H1 (cell line): ENCODE measurements around the gene CAMK2A. TPM values are rescaled to one million over a fixed set of nuclear protein-coding genes. Genes with fewer than 3 reads are reported as not detected.

Source experiments
- CTCF ChIA-PET: fragments of 300-600 bp; sonication (Branson Sonifier 250); formaldehyde crosslinking; loops from one replicate; lab custom pipeline; 2021; ENCODE audit not compliant: partially characterized antibody; lab: Charles Lee
- POLR2A ChIA-PET: fragments of 300-600 bp; sonication (Branson Sonifier 250); formaldehyde crosslinking; loops from one replicate; lab custom pipeline; 2021; ENCODE audit warnings: inconsistent platforms; ENCODE audit not compliant: partially characterized antibody; lab: Charles Lee
- DNase-seq, 2 experiments: peaks; one replicate each; pipeline versions ENCODE4 v3.0.0 to v3.0.0-alpha.2; 2010 to 2022; ENCODE audit warnings: low spot score in 2 of 2, low read depth in 1 of 2, mixed read lengths in 1 of 2
- FAIRE-seq: peaks from 2 replicates; lab custom pipeline; 2011; peaks lifted over from hg19 to GRCh38; lab: Jason Lieb, UNC
- H2AFZ ChIP-seq: 2 replicates; pipeline ENCODE4 v1.8.1; 2012; ENCODE audit warnings: low read length, inconsistent platforms
- H2AK5ac ChIP-seq: 2 replicates; pipeline ENCODE4 v1.6.1; 2013; ENCODE audit warnings: low read depth, low read length
- H2BK120ac ChIP-seq: replicated peaks from 2 replicates; pipeline ENCODE3; 2013; ENCODE audit warnings: low read depth, low read length, inconsistent platforms
- H2BK12ac ChIP-seq: 2 replicates; pipeline ENCODE4 v1.6.1; 2013; ENCODE audit warnings: low read depth, low read length
- H2BK15ac ChIP-seq: 2 replicates; pipeline ENCODE4 v1.6.1; 2013; ENCODE audit warnings: low read length
- H2BK20ac ChIP-seq: 2 replicates; pipeline ENCODE4 v1.6.1; 2013; ENCODE audit warnings: low read length
- H2BK5ac ChIP-seq: 2 replicates; pipeline ENCODE4 v1.6.1; 2013; ENCODE audit warnings: low read depth, low read length
- H3K14ac ChIP-seq: 2 replicates; pipeline ENCODE4 v1.6.1; 2013; ENCODE audit warnings: inconsistent platforms; ENCODE audit not compliant: insufficient read length
- H3K18ac ChIP-seq: 2 replicates; pipeline ENCODE4 v1.6.1; 2013; ENCODE audit warnings: low read length; ENCODE audit errors: extremely low read depth
- H3K23ac ChIP-seq: 2 replicates; pipeline ENCODE4 v1.6.1; 2013; ENCODE audit warnings: inconsistent platforms; ENCODE audit not compliant: insufficient read length
- H3K23me2 ChIP-seq: 2 replicates; pipeline ENCODE4 v1.6.1; 2013; ENCODE audit warnings: low read depth, low read length
- H3K27ac ChIP-seq: 2 replicates; pipeline ENCODE4 v1.6.1; 2011; ENCODE audit warnings: low read depth, low read length, inconsistent platforms
- H3K27me3 ChIP-seq, 4 experiments: replicated peaks in 1 of 4; 1 replicate in 1 of 4; 2 replicates in 3 of 4; pipeline versions ENCODE4 v1.6.1 to v1.8.1; 2011 to 2013; ENCODE audit warnings: low read length in 3 of 4, mild to moderate bottlenecking in 3 of 4, inconsistent platforms in 2 of 4, mixed read lengths in 2 of 4, moderate library complexity in 1 of 4; ENCODE audit not compliant: control insufficient read depth in 3 of 4, insufficient read depth in 3 of 4; ENCODE audit errors: extremely low read depth in 1 of 4
- H3K36me3 ChIP-seq, 4 experiments: 2 replicates each; pipeline versions ENCODE4 v1.6.1 to v1.8.1; 2011 to 2013; ENCODE audit warnings: mild to moderate bottlenecking in 4 of 4, low read length in 3 of 4, moderate library complexity in 2 of 4, control low read depth in 1 of 4, inconsistent platforms in 1 of 4; ENCODE audit not compliant: insufficient read depth in 4 of 4, control insufficient read depth in 2 of 4
- H3K4ac ChIP-seq: replicated peaks from 2 replicates; pipeline ENCODE3; 2013; ENCODE audit warnings: low read length, low read depth, mixed read lengths, inconsistent platforms; ENCODE audit not compliant: insufficient read length
- H3K4me1 ChIP-seq, 4 experiments: replicated peaks in 1 of 4; 1 replicate in 1 of 4; 2 replicates in 3 of 4; pipeline versions ENCODE4 v1.6.1 to v1.8.1; 2011 to 2013; ENCODE audit warnings: low read length in 3 of 4, inconsistent platforms in 2 of 4, mixed read lengths in 1 of 4; ENCODE audit not compliant: insufficient read depth in 4 of 4, control insufficient read depth in 3 of 4
- H3K4me2 ChIP-seq, 2 experiments: 2 replicates each; pipeline versions ENCODE4 v1.6.1 to v1.8.1; 2011 to 2013; ENCODE audit warnings: low read depth in 2 of 2, low read length in 2 of 2, control low read depth in 1 of 2, inconsistent platforms in 1 of 2, mild to moderate bottlenecking in 1 of 2; ENCODE audit not compliant: insufficient read depth in 1 of 2
- H3K4me3 ChIP-seq, 4 experiments: fragments of 200-600, 300-600 bp in 1 of 4; sonication (generic), shearing (Covaris generic), sonication (Bioruptor Twin) in 1 of 4; 2 replicates each; pipeline versions ENCODE4 v1.5.1 to v1.8.1; 2011 to 2016; ENCODE audit warnings: low read length in 4 of 4, low read depth in 3 of 4, control low read depth in 2 of 4, inconsistent platforms in 2 of 4, mild to moderate bottlenecking in 2 of 4, mixed read lengths in 1 of 4, moderate library complexity in 1 of 4; ENCODE audit not compliant: insufficient read depth in 2 of 4; ENCODE audit errors: extremely low read depth in 1 of 4
- H3K56ac ChIP-seq: replicated peaks from 2 replicates; pipeline ENCODE3; 2013; ENCODE audit warnings: low read depth, mild to moderate bottlenecking, mixed read lengths, low read length, inconsistent platforms; ENCODE audit not compliant: insufficient read length
- H3K79me1 ChIP-seq: 2 replicates; pipeline ENCODE4 v1.6.1; 2013; ENCODE audit warnings: low read depth, low read length, control low read depth
- H3K79me2 ChIP-seq, 2 experiments: 2 replicates each; pipeline versions ENCODE4 v1.6.1 to v1.8.1; 2012 to 2013; ENCODE audit warnings: low read length in 2 of 2, mild to moderate bottlenecking in 2 of 2, inconsistent platforms in 1 of 2; ENCODE audit not compliant: insufficient read depth in 2 of 2, control insufficient read depth in 1 of 2
- H3K9ac ChIP-seq, 4 experiments: replicated peaks in 1 of 4; 1 replicate in 1 of 4; 2 replicates in 3 of 4; pipeline versions ENCODE4 v1.6.1 to v1.8.1; 2011 to 2013; ENCODE audit warnings: low read depth in 3 of 4, low read length in 3 of 4, control low read depth in 2 of 4, mild to moderate bottlenecking in 2 of 4, moderate library complexity in 2 of 4, inconsistent platforms in 1 of 4; ENCODE audit errors: extremely low read depth in 1 of 4
- H3K9me3 ChIP-seq, 2 experiments: 2 replicates each; pipeline versions ENCODE4 v1.6.1 to v1.8.1; 2012 to 2013; ENCODE audit warnings: mild to moderate bottlenecking in 2 of 2, moderate library complexity in 2 of 2, control low read depth in 1 of 2, inconsistent platforms in 1 of 2, low read depth in 1 of 2, low read length in 1 of 2, mixed read lengths in 1 of 2; ENCODE audit not compliant: insufficient read depth in 2 of 2
- H4K20me1 ChIP-seq, 2 experiments: replicated peaks in 1 of 2; 2 replicates each; pipeline versions ENCODE3 to v1.8.1; 2011 to 2013; ENCODE audit warnings: inconsistent platforms in 2 of 2, low read length in 2 of 2, mild to moderate bottlenecking in 1 of 2; ENCODE audit not compliant: insufficient read depth in 2 of 2, control insufficient read depth in 1 of 2
- H4K5ac ChIP-seq: 2 replicates; pipeline ENCODE4 v1.6.1; 2013; ENCODE audit warnings: low read length, low read depth, mixed read lengths, inconsistent platforms; ENCODE audit not compliant: insufficient read length
- H4K8ac ChIP-seq: 2 replicates; pipeline ENCODE4 v1.8.0; 2013; ENCODE audit warnings: mild to moderate bottlenecking, moderate library complexity, low read length, inconsistent platforms; ENCODE audit not compliant: insufficient read depth; ENCODE audit errors: extremely low read depth
- H4K91ac ChIP-seq: replicated peaks from 2 replicates; pipeline ENCODE3; 2013; ENCODE audit warnings: low read length, mixed read lengths, inconsistent platforms; ENCODE audit not compliant: insufficient read length
- BRCA1 ChIP-seq: IDR thresholded peaks from 2 replicates; pipeline ENCODE4 v1.6.1; 2012; ENCODE audit warnings: low read depth, low read length, improper control_type of control experiment
- CEBPB ChIP-seq: IDR thresholded peaks from 2 replicates; pipeline ENCODE4 v1.6.1; 2012; ENCODE audit warnings: low read depth, low read length
- CHD1 ChIP-seq: IDR thresholded peaks from 2 replicates; pipeline ENCODE4 v1.6.1; 2012; ENCODE audit warnings: low read depth, low read length, improper control_type of control experiment
- CTBP2 ChIP-seq: IDR thresholded peaks from 2 replicates; pipeline ENCODE4 v1.7.0; 2011; ENCODE audit warnings: borderline replicate concordance, mild to moderate bottlenecking, moderate library complexity, mixed read lengths, low read length; ENCODE audit not compliant: insufficient read depth, insufficient read length
- GTF2F1 ChIP-seq: IDR thresholded peaks from 2 replicates; pipeline ENCODE4 v1.6.1; 2012; ENCODE audit warnings: low read depth, low read length, improper control_type of control experiment, borderline replicate concordance
- JUN ChIP-seq: IDR thresholded peaks from 2 replicates; pipeline ENCODE4 v1.6.1; 2011; ENCODE audit warnings: low read depth, mild to moderate bottlenecking, improper control_type of control experiment, low read length
- MAFK ChIP-seq: IDR thresholded peaks from 2 replicates; pipeline ENCODE4 v1.6.1; 2012; ENCODE audit warnings: low read depth, mild to moderate bottlenecking, improper control_type of control experiment, low read length
- NANOG ChIP-seq: IDR thresholded peaks from 2 replicates; pipeline ENCODE4 v1.6.1; 2011; ENCODE audit warnings: low read length, low read depth, mild to moderate bottlenecking, inconsistent platforms; ENCODE audit not compliant: insufficient read depth, poor library complexity, severe bottlenecking
- RXRA ChIP-seq: IDR thresholded peaks from 2 replicates; pipeline ENCODE4 v1.6.1; 2011; ENCODE audit warnings: low read depth, mild to moderate bottlenecking, low read length, moderate library complexity; ENCODE audit not compliant: insufficient read depth
- SP2 ChIP-seq: IDR thresholded peaks from 2 replicates; pipeline ENCODE4 v1.6.1; 2012; ENCODE audit warnings: mild to moderate bottlenecking, low read length, inconsistent platforms
- SP4 ChIP-seq: IDR thresholded peaks from 2 replicates; pipeline ENCODE4 v1.6.1; 2012; ENCODE audit warnings: low read length, inconsistent platforms
- SRF ChIP-seq: IDR thresholded peaks from 2 replicates; pipeline ENCODE4 v1.6.1; 2011; ENCODE audit warnings: mild to moderate bottlenecking, low read depth, low read length, moderate library complexity
- TAF1 ChIP-seq: IDR thresholded peaks from 2 replicates; pipeline ENCODE4 v1.6.1; 2011; ENCODE audit warnings: mild to moderate bottlenecking, low read depth, low read length
- TEAD4 ChIP-seq: IDR thresholded peaks from 2 replicates; pipeline ENCODE4 v1.6.1; 2012; ENCODE audit warnings: low read depth, low read length, inconsistent platforms, mixed read lengths
- WGBS, 2 experiments: shearing (Covaris generic) in 1 of 2; methylation state at CpG; one replicate each; pipeline versions ENCODE4 v1.1.6 to v1.1.7; 2013 to 2015; ENCODE audit warnings: low lambda C conversion rate in 2 of 2, mixed read lengths in 2 of 2, inconsistent platforms in 1 of 2, low coverage in 1 of 2, missing lambda C conversion rate in 1 of 2; ENCODE audit not compliant: insufficient replicate concordance in 2 of 2, insufficient coverage in 1 of 2, insufficient read length in 1 of 2; ENCODE audit errors: extremely low coverage in 1 of 2, missing lambda C conversion rate in 1 of 2; 5-methylcytosine and 5-hydroxymethylcytosine counted together
- polyA plus RNA-seq, 7 experiments: library from polyadenylated mRNA; depleted of rRNA in 3 of 7; stranded (reverse) in 5 of 7; unstranded in 2 of 7; fragments of >200 nt in 5 of 7; fragments of 200-250 nt in 2 of 7; gene quantifications; 1 replicate in 5 of 7; 2 replicates in 1 of 7; 4 replicates in 1 of 7; pipeline versions ENCODE4 v1.2.1 to v1.2.3, GENCODE V29; 2011 to 2013; ENCODE audit warnings: missing spikeins in 2 of 7, mixed read lengths in 2 of 7
- total RNA-seq: library from RNA; stranded (reverse); fragmentation: NEBNext Ultra II Directional; extraction: Animal tissue kit (Norgen Biotek cat#: 25700); gene quantifications from 2 replicates; pipeline ENCODE4 v1.2.1, GENCODE V29; 2021

Gene CAMK2A
- total and polyA plus RNA-seq, 2 of the 8 experiments (the other 6 are each of a cell fraction or from before 2014, with no cell fraction given): 0.20 to 0.28 TPM

GRCh38 chr5:150255659-150256409 is 33.7 kb downstream of the CAMK2A start:
- Histone ChIP-seq H3K36me3 (no peaks in the 10 kb centered on the region), H4K91ac (no peak overlapping the region), H2AFZ (no peak overlapping the region), H2AK5ac (no peak overlapping the region), H3K23ac (no peak overlapping the region), H3K4me1 (peaks cover 0 to 3% (median 1%) of the 10 kb centered on the region in 4 experiments; a peak in 3 of 7 replicates), H2BK15ac (0 out of 2 replicates have a peak overlapping the region, but pooled peaks have one; percentile 29), H3K4me2 (no peak overlapping the region), H4K20me1 (no peaks in the 10 kb centered on the region), H3K23me2 (no peaks in the 10 kb centered on the region), H3K18ac (no peak overlapping the region), H3K9me3 (no peaks in the 10 kb centered on the region), H3K27ac (no peak overlapping the region), H3K14ac (no peak overlapping the region), H3K79me1 (no peaks in the 10 kb centered on the region), H2BK20ac (no peak overlapping the region), H2BK120ac (no peak overlapping the region), H3K79me2 (no peaks in the 10 kb centered on the region), H4K5ac (no peak overlapping the region), H2BK12ac (no peak overlapping the region), H3K27me3 (no peaks in the 10 kb centered on the region; a peak in 2 of 7 replicates), H3K9ac (no peak overlapping the region), H2BK5ac (no peak overlapping the region), H3K4me3 (no peak overlapping the region), H3K4ac (no peak overlapping the region), H4K8ac (no peak overlapping the region), H3K56ac (no peak overlapping the region)
- ChIA-PET POLR2A (interaction anchor here (1.1 to 1.3 kb wide), 2 partner anchors 9 to 189 kb away, joined by 3 to 4 read pairs; no protein-coding TSS in a partner anchor), CTCF (interaction anchor here (0.6 to 5.8 kb wide), 33 partner anchors 9 to 168 kb away, joined by 3 to 23 read pairs (median 4); no protein-coding TSS in a partner anchor)
- DNase-seq (no peak), FAIRE-seq (no peak)
- 80% methylated on average over 6 of the region's 6 CpGs; no CpG with 5 or more reads in 1 of the 2 experiments for WGBS, 2 experiments
- TF ChIP-seq SP4 (no peak), BRCA1 (no peak), JUN (no peak), CHD1 (no peak), SP2 (no peak), MAFK (no peak), CEBPB (no peak), NANOG (no peak), TAF1 (no peak), TEAD4 (no peak), SRF (no peak), CTBP2 (no peak), GTF2F1 (no peak), RXRA (no peak)
